ENCODE measurements around the gene EPAS1.

The EPAS1 gene
- 3.6 to 10.4 reads per million in 2 donors for total RNA-seq

DNA sequence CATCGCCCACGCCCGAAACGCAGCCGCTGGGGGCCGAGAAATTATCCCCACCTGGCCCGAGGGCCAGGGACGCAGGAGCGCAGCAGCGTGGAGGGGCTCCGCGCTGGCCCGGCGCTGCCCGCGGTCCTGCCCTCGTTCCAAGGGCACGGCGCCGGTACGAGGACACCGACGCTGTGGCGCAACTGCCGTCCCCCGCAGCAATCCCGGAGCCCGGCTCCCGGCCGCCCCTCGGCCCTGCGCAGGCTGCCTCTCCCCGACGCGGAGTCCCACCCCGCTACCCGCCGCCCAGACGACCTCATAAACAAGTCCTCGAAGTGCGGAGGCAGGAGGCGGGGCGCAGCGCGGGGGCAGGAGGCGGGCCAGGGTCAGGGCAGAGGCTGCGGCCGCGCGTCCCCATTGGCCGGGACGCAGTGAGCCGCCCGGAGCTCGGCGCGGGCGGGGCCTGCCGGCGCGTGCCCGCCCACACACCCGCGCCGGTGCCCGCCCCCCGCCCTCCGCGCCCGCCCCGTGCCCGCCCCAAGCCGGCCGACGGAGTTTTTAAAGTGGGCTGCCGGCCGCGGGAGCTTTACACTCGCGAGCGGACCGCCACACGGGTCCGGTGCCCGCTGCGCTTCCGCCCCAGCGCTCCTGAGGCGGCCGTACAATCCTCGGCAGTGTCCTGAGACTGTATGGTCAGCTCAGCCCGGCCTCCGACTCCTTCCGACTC lies at the start of gene EPAS1:
Gene EPAS1 (plus strand): TSS at position 568 of the 706 bp plus-strand sequence. CDS start 505 bp downstream, outside the sequence.
- DNase-seq = peak; percentile 77

DNA sequence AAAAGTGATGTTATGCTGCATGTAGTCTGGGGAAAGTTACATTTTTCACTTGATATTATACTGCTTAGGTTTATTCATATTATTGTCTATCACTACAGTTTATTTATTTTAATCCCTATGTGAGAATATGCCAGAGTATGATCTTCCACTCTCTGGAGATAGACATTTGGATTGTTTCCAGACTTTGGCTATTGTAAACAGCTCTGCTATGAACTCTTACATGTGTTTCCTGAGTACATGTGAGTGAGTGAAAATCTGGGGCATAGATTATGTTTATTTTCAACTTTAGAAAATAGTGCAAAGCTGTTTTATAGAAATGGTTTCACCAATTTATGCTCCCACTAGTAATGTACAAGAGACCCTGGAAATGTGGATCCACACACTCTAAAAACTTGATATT lies 49.0 kb upstream of the EPAS1 start:
- no peak for DNase-seq

DNA sequence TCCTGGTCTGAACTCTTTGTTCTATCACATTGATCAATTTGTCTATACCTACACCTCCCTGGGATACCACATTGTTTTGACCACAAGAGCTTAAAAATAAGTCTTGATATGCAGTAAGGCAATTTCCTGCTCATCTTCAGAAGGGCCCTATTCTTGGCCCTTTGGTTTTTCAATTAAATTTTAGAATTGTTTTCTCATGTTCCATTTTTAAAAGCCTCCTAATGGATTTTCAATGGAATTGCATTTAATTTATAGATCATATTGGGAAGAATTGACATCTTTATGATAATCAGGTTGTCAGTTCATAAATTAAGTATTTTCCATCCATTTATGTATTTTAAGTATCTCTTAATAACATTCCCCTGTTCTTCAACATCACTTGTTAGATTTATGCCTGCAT lies 47.6 kb upstream of the EPAS1 start:
- no peak for DNase-seq

- DNase-seq = no peak
Measured at GRCh38 chr2:46252891-46253659, 44.1 kb upstream of the EPAS1 start.

GRCh38 chr2:46254474-46254873 lies 42.7 kb upstream of the EPAS1 start:
- no peak for DNase-seq

- DNase-seq = no peak
Measured at GRCh38 chr2:46256563-46257142, 40.6 kb upstream of the EPAS1 start.

DNA sequence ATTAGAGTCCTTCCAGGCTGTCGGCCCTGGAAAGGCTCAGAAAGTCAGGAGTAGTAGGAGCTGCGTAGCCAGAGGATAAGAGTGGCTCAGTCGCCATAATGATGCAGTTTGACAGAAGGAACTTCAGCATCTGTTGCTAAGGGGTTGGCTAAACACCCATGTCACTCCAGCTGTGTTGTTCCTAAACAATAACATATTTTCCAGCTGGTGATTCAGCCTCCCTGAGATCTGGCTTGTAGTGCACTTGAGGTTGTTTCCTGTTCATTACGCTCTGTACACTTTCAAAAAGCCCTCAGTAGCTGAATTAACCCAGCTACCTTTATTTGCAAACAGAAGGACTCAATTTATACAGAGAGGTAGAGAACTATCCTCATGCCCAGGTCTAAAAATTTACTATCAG lies 39.7 kb upstream of the EPAS1 start:
- no peak for DNase-seq

DNA sequence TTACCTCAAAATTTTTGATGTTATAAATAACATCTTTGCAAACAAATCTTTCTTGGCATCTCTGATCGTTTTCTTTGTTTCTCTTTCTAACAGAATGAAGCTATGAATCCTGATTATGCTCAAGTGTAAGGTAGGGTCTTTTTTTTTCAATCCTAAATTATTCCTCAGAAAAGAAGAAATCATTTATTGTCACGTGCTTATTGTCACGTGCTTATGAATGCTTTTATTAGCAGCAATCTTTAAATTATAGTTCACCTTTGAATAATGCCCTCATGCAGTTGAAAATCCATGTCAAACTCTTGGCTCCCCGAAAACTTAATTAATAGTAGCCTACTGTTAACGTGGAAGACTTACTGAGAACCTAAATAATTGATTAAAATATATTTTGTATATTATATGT lies 39.2 kb upstream of the EPAS1 start:
- DNase-seq = no peak

- no peak for DNase-seq
Measured at GRCh38 chr2:46258937-46259776, 38.0 kb upstream of the EPAS1 start.

DNA sequence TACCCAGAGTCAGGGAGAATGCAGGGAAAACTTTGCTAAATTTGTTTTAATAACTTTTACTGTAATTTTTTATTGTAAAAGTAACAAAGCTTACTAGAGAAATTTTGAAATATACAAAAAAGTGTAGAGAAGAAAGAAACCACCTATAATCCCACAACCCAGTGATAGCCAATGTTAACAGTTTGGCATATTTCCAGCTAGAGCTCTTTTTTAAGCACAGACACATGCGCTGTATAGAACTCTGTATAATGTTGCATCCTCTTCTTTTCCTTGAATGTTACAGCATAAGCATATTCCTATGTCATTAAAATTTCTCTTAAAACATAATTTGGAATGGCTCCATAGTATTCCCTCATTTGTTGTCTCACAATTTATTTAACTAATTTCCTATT lies 37.4 kb upstream of the EPAS1 start:
- DNase-seq = no peak

- no peak for DNase-seq
Measured at GRCh38 chr2:46260305-46260704, 36.9 kb upstream of the EPAS1 start.

DNA sequence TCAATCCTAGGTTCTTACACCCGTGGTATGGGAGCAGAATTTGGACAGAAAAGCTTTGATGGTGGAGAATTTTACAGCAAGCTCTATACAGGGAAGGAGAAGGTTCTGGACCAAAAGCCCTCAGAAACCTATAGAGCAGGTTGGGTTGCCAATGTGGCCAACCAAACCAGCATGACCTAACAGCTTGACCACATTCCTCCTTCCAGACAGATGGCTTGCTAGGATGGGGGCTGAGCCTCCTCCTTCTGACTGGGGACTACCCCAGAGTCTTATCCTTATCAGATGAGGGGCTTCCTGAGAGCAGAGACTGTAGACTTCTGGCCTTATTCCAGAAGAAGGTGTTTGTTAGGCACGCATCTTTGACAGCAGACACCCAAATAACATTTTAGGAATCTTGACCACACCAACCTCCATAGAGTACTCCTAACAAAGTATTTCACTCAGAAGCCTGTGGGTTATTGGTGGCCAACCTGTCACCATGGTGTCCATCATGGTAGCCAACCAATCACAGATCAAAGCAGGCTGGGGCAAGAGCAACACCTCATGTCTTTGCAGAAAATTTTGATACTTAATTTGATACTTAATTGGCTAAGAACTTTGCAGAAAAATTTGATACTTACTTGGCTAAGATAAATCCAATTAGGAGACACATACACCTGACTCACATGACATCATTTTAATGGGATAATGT lies 34.8 kb upstream of the EPAS1 start:
- DNase-seq = no peak

GRCh38 chr2:46263347-46263746 lies 33.9 kb upstream of the EPAS1 start:
- DNase-seq = no peak

GRCh38 chr2:46264447-46264846 lies 32.8 kb upstream of the EPAS1 start:
- DNase-seq = no peak

GRCh38 chr2:46266134-46266533 lies 31.1 kb upstream of the EPAS1 start:
- DNase-seq = no peak

GRCh38 chr2:46267616-46268015 lies 29.6 kb upstream of the EPAS1 start:
- DNase-seq = no peak

DNA sequence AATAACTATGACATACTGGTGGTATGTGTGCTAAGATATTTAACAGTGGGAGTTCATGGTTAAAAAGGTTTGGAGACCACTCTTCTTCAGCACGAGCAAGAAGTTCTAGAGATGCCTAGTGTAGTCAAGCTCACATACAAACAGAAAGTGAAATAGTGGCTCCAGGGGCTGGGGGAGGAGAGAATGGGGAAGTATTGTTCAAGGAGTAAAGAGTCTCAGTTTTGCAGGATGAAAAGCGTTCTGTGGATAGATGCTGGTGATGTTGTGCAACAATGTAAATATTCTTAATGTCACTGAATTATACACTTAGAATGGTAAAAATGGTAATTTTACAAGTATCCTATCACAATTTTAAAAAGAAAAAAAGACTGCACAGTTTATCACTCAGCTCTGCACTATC lies 29.0 kb upstream of the EPAS1 start:
- DNase-seq = no peak

- DNase-seq = no peak
Measured at GRCh38 chr2:46269001-46269400, 28.2 kb upstream of the EPAS1 start.

- no peak for DNase-seq
Measured at GRCh38 chr2:46269544-46270273, 27.5 kb upstream of the EPAS1 start.

GRCh38 chr2:46270384-46270783 lies 26.8 kb upstream of the EPAS1 start:
- no peak for DNase-seq

- DNase-seq = no peak
Measured at GRCh38 chr2:46273225-46273863, 23.9 kb upstream of the EPAS1 start.
